Smooth muscle cell (in vitro differentiated cells): ENCODE measurements around the gene LPP. TPM values are rescaled to one million over a fixed set of nuclear protein-coding genes. Genes with fewer than 3 reads are reported as not detected.

ENCODE experiments used
- DNase-seq: peaks from one replicate; lab custom pipeline; 2025; ENCODE audit not compliant: unreplicated experiment; lab: John Stamatoyannopoulos, UW
- H2AFZ ChIP-seq: fragments of 200-600 bp; sonication (generic); 2 replicates; pipeline ENCODE4 v1.6.0; 2016; ENCODE audit warnings: antibody characterized with exemption, low read depth, mild to moderate bottlenecking
- H3F3A ChIP-seq: fragments of 200-600 bp; sonication (generic); 2 replicates; pipeline ENCODE4 v1.6.0; 2017; ENCODE audit warnings: antibody characterized with exemption, low read depth
- H3K27ac ChIP-seq: fragments of 200-600 bp; sonication (generic); 2 replicates; pipeline ENCODE4 v1.5.1; 2016; ENCODE audit warnings: low read depth, mild to moderate bottlenecking
- H3K27me3 ChIP-seq: fragments of 200-600 bp; sonication (generic); 2 replicates; pipeline ENCODE4 v1.6.1; 2016; ENCODE audit warnings: low read depth, mild to moderate bottlenecking
- H3K36me3 ChIP-seq: fragments of 200-600 bp; sonication (generic); 2 replicates; pipeline ENCODE4 v1.5.1; 2016; ENCODE audit warnings: low read depth
- H3K4me1 ChIP-seq: fragments of 200-600 bp; sonication (generic); 2 replicates; pipeline ENCODE4 v1.5.1; 2016; ENCODE audit warnings: low read depth
- H3K4me2 ChIP-seq: fragments of 200-600 bp; sonication (generic); 2 replicates; pipeline ENCODE4 v1.6.0; 2016; ENCODE audit warnings: mild to moderate bottlenecking
- H3K4me3 ChIP-seq: fragments of 200-600 bp; sonication (generic); 2 replicates; pipeline ENCODE4 v1.5.1; 2016; ENCODE audit warnings: mild to moderate bottlenecking
- H3K79me2 ChIP-seq: fragments of 200-600 bp; sonication (generic); 2 replicates; pipeline ENCODE4 v1.6.0; 2016; ENCODE audit warnings: low read depth, mild to moderate bottlenecking
- H3K9ac ChIP-seq: fragments of 200-600 bp; sonication (generic); 2 replicates; pipeline ENCODE4 v1.6.0; 2016; ENCODE audit warnings: low read depth
- H3K9me3 ChIP-seq: fragments of 200-600 bp; sonication (generic); replicated peaks from 2 replicates; pipeline ENCODE4 v1.5.1; 2016; ENCODE audit warnings: low read depth
- H4K20me1 ChIP-seq: fragments of 200-600 bp; sonication (generic); 2 replicates; pipeline ENCODE4 v1.6.0; 2016; ENCODE audit warnings: low read depth
- WGBS: methylation state at CpG from one replicate; pipeline ENCODE4 v1.1.7; 2016; ENCODE audit warnings: low lambda C conversion rate; 5-methylcytosine and 5-hydroxymethylcytosine counted together
- polyA plus RNA-seq: library from polyadenylated mRNA; unstranded; fragments of >200 nt; fragmentation: Nextera tagmentation; extraction: Ambion mirVana; gene quantifications from 2 replicates; pipeline ENCODE4 v1.2.1, GENCODE V29; 2016
- total RNA-seq: library from RNA; depleted of rRNA; stranded (reverse); fragments of >200 nt; gene quantifications from 2 replicates; pipeline ENCODE4 v1.2.3, GENCODE V29; 2014
- TF ChIP-seq, protein P1 (sequence below): fragments of 200-600 bp; sonication (generic); IDR thresholded peaks from 2 replicates; pipeline ENCODE4 v1.5.1; 2017; ENCODE audit warnings: borderline replicate concordance, mild to moderate bottlenecking, antibody characterized with exemption; ENCODE audit not compliant: insufficient read depth, poor library complexity, severe bottlenecking

The LPP gene
- total and polyA plus RNA-seq, 2 experiments from 2014 or later = 42.3 to 128 TPM

DNA sequence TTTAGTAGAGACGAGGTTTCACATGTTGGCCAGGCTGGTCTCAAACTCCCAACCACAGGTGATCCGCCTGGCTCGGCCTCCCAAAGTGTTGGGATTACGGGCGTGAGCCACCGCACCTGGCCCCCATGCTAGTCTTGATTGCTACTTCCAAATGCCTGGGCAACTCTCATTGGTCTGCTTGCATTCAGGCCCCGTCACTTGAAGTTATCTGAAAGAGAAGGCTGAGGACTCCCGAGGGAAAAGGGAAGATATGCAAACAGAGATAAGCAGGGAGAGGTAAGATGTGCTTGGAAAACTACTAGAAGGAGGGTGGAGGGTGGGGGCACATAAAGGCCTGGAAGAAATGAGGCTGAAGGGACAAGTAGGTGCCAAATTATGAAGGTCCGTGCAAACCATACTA, 4.4 kb upstream of the LPP start:
- Histone ChIP-seq H3K27ac (no peak overlapping the region), H3K9ac (no peak overlapping the region), H3K9me3 (no peaks in the 10 kb centered on the region), H3K4me3 (no peak overlapping the region), H4K20me1 (no peaks in the 10 kb centered on the region), H3K4me2 (no peak overlapping the region), H3K79me2 (peaks cover 6% of the 10 kb centered on the region), H3F3A (peaks cover 6% of the 10 kb centered on the region), H2AFZ (no peak overlapping the region), H3K36me3 (no peaks in the 10 kb centered on the region), H3K4me1 (peaks cover 9% of the 10 kb centered on the region), H3K27me3 (no peaks in the 10 kb centered on the region)
- WGBS = 83% methylated on average over 9 of the region's 9 CpGs
- TF ChIP-seq, protein P1, sequence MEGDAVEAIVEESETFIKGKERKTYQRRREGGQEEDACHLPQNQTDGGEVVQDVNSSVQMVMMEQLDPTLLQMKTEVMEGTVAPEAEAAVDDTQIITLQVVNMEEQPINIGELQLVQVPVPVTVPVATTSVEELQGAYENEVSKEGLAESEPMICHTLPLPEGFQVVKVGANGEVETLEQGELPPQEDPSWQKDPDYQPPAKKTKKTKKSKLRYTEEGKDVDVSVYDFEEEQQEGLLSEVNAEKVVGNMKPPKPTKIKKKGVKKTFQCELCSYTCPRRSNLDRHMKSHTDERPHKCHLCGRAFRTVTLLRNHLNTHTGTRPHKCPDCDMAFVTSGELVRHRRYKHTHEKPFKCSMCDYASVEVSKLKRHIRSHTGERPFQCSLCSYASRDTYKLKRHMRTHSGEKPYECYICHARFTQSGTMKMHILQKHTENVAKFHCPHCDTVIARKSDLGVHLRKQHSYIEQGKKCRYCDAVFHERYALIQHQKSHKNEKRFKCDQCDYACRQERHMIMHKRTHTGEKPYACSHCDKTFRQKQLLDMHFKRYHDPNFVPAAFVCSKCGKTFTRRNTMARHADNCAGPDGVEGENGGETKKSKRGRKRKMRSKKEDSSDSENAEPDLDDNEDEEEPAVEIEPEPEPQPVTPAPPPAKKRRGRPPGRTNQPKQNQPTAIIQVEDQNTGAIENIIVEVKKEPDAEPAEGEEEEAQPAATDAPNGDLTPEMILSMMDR = no peak
- DNase-seq = no peak

- Histone ChIP-seq H3F3A (peaks cover 6% of the 10 kb centered on the region), H3K9ac (no peak overlapping the region), H3K27me3 (no peaks in the 10 kb centered on the region), H3K9me3 (no peaks in the 10 kb centered on the region), H3K4me2 (peak overlapping the region; percentile 46), H3K36me3 (no peaks in the 10 kb centered on the region), H3K27ac (peak overlapping the region; percentile 58), H4K20me1 (peaks cover 1% of the 10 kb centered on the region), H3K4me3 (no peak overlapping the region), H3K79me2 (peaks cover 20% of the 10 kb centered on the region), H2AFZ (no peak overlapping the region), H3K4me1 (peaks cover 14% of the 10 kb centered on the region)
- TF ChIP-seq, protein P1 = no peak
- 84% methylated on average over 6 of the region's 6 CpGs for WGBS
- no peak for DNase-seq
Observed at GRCh38 chr3:188150982-188151381, 3.0 kb upstream of the LPP start.

- peak overlapping the region; percentile 46 for H3K4me2 ChIP-seq
- peak overlapping the region; percentile 58 for H3K27ac ChIP-seq
- H2AFZ ChIP-seq = no peak overlapping the region
- no peaks in the 10 kb centered on the region for H3K9me3 ChIP-seq
- TF ChIP-seq, protein P1 = no peak
- H3F3A ChIP-seq = peaks cover 6% of the 10 kb centered on the region
- no peaks in the 10 kb centered on the region for H3K27me3 ChIP-seq
- H4K20me1 ChIP-seq = peaks cover 6% of the 10 kb centered on the region
- no peaks in the 10 kb centered on the region for H3K36me3 ChIP-seq
- H3K79me2 ChIP-seq = peaks cover 25% of the 10 kb centered on the region
- 23% methylated on average over 4 of the region's 4 CpGs for WGBS
- no peak for DNase-seq
- peaks cover 14% of the 10 kb centered on the region for H3K4me1 ChIP-seq
- H3K9ac ChIP-seq = no peak overlapping the region
- H3K4me3 ChIP-seq = no peak overlapping the region
Observed at GRCh38 chr3:188151438-188151837, 2.5 kb upstream of the LPP start.
